GM12874 (cell line): ENCODE measurements around the gene FLNB.

Experiments
- CTCF ChIP-seq: IDR thresholded peaks from 2 replicates; pipeline ENCODE4 v1.5.1; 2011; ENCODE audit warnings: low read depth, mild to moderate bottlenecking, control low read depth, low read length, moderate library complexity; ENCODE audit not compliant: insufficient read depth

FLNB gene

GRCh38 chr3:58178528-58179234 lies 170.5 kb downstream of the FLNB start:
- no peak for TF ChIP-seq CTCF

- TF ChIP-seq CTCF = no peak
Measured at GRCh38 chr3:58179235-58180098, 171.2 kb downstream of the FLNB start.

DNA sequence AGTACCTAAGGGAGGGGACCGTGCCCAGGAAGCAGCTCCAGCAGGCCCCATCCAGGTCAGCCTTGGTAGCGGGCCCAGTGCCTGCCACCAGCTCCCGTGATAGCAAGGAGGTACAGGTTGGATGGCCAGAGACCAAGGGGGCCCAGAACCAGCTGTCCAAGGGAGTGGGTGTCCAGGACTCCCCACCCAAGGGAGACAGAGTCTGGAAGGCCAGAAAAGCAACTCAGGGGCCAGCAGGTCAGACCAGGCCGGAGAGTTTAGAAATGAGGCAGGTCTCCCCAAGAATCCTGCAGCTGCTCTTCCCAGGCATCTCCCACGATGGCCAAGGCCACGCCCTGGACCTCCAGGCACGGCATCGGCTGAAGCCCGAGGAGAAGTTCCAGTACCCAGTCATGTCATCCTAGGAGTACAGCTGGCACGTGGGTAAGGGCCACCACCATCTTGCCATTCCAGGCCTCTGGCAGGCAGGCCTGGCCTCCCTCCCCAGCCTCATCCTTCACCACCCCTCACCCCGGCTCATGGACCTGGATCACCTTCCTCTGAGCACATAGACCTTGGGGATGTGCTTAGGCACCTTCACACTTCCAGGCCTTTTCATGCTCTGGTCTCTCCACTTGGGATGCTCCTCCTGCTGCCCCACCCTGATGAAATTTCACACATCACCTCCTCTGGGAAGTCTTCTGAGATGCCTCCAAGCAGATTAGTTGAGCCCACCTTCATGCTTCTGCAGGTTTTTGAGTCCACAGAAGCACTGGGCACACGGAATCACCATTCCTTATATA lies 172.1 kb downstream of the FLNB start:
- TF ChIP-seq CTCF = no peak

GRCh38 chr3:58180940-58181587 lies 172.8 kb downstream of the FLNB start:
- TF ChIP-seq CTCF = no peak

- no peak for TF ChIP-seq CTCF
Measured at GRCh38 chr3:58183221-58183620, 175.0 kb downstream of the FLNB start.

DNA sequence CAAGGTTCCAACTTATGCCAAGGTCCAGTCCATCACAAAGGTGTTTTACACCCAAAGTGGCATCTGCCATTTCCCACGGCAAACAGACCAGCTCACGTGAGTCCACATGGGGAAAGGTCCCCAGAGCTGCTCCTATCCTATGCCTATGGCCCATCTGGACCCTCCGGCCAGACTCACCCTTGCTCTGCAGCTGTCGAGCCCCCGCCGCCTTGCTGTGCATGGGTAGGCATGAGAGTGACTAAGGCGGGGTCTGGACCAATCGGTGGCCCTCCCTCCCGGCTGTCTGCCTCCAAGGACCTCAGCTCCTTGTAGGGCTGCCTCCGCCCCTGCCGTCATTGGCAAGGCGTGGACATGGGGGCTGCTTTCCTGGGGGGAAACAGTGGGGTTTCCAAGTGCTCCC lies 175.7 kb downstream of the FLNB start:
- no peak for TF ChIP-seq CTCF
